GM12891 (cell line): Measurements from ENCODE around the gene ARHGEF7.

Experiments used
- DNase-seq: peaks from one replicate; pipeline ENCODE4 v3.0.0; 2011; ENCODE audit warnings: low spot score; ENCODE audit not compliant: insufficient read length
- FAIRE-seq: peaks from 2 replicates; lab custom pipeline; 2011; peaks lifted over from hg19 to GRCh38; lab: Jason Lieb, UNC
- PAX5 ChIP-seq: IDR thresholded peaks from 2 replicates; pipeline ENCODE4 v1.6.1; 2011; ENCODE audit warnings: low read length, moderate library complexity, mild to moderate bottlenecking; ENCODE audit not compliant: insufficient read depth, severe bottlenecking
- POLR2A ChIP-seq: IDR thresholded peaks from 2 replicates; pipeline ENCODE4 v1.6.1; 2011; ENCODE audit warnings: low read depth, low read length, control low read depth
- POLR2AphosphoS5 ChIP-seq: IDR thresholded peaks from 2 replicates; pipeline ENCODE4 v1.6.1; 2011; ENCODE audit warnings: low read depth, low read length, control low read depth
- POU2F2 ChIP-seq: IDR thresholded peaks from 2 replicates; pipeline ENCODE4 v1.6.1; 2011; ENCODE audit warnings: low read depth, mild to moderate bottlenecking, control low read depth, low read length, moderate library complexity
- SPI1 ChIP-seq: IDR thresholded peaks from 2 replicates; pipeline ENCODE4 v1.6.1; 2011; ENCODE audit warnings: low read depth, low read length, control low read depth
- TAF1 ChIP-seq: IDR thresholded peaks from 2 replicates; pipeline ENCODE4 v1.6.1; 2011; ENCODE audit warnings: low read depth, low read length, control low read depth

The ARHGEF7 gene

GRCh38 chr13:111153279-111153976, 38.3 kb downstream of the ARHGEF7 start:
- peak; percentile 93 for DNase-seq
- peak; percentile 94 for FAIRE-seq
- TF ChIP-seq POLR2AphosphoS5 = peak; percentile 81
- no peak; the same call in 1 of the 2 replicates for TF ChIP-seq POU2F2
- peak; percentile 80 for TF ChIP-seq POLR2A
- TF ChIP-seq PAX5 = no peak
- TF ChIP-seq TAF1 = peak; percentile 65
- TF ChIP-seq SPI1 = no peak

GRCh38 chr13:111153977-111154332, 38.8 kb downstream of the ARHGEF7 start:
- no peak for DNase-seq
- TF ChIP-seq POLR2A (no peak), POLR2AphosphoS5 (no peak)
- peak; percentile 80 for FAIRE-seq

- no peak for TF ChIP-seq POLR2A
- TF ChIP-seq SPI1 = no peak
- no peak for TF ChIP-seq POU2F2
- no peak for TF ChIP-seq PAX5
- TF ChIP-seq POLR2AphosphoS5 = no peak
- no peak for TF ChIP-seq TAF1
- FAIRE-seq = no peak
- DNase-seq = no peak
These were observed 41.3 kb downstream of the ARHGEF7 start for GRCh38 chr13:111156421-111156820.

GRCh38 chr13:111158136-111158805, 43.2 kb downstream of the ARHGEF7 start:
- peak; percentile 33 for FAIRE-seq
- TF ChIP-seq TAF1 (no peak), POLR2A (no peak), PAX5 (no peak), SPI1 (no peak), POLR2AphosphoS5 (no peak), POU2F2 (no peak)
- no peak for DNase-seq

GRCh38 chr13:111159362-111160320, 44.5 kb downstream of the ARHGEF7 start:
- peak; percentile 74 for FAIRE-seq
- TF ChIP-seq POLR2AphosphoS5 = no peak
- no peak for TF ChIP-seq PAX5
- no peak for TF ChIP-seq SPI1
- TF ChIP-seq POU2F2 = no peak
- TF ChIP-seq POLR2A = no peak
- no peak for TF ChIP-seq TAF1
- no peak for DNase-seq

- DNase-seq (no peak), FAIRE-seq (no peak)
- no peak for TF ChIP-seq POU2F2
- no peak for TF ChIP-seq POLR2AphosphoS5
- no peak for TF ChIP-seq PAX5
- TF ChIP-seq POLR2A = no peak
- TF ChIP-seq TAF1 = no peak
- no peak for TF ChIP-seq SPI1
These were observed 45.5 kb downstream of the ARHGEF7 start for GRCh38 chr13:111160648-111161047.

- FAIRE-seq (peak; percentile 57), DNase-seq (no peak)
- TF ChIP-seq SPI1 (peak; percentile 85), PAX5 (no peak)
These were observed 46.8 kb downstream of the ARHGEF7 start for GRCh38 chr13:111161601-111162600.

- TF ChIP-seq POLR2AphosphoS5 (no peak), PAX5 (peak; percentile 44)
- no peak for DNase-seq
- peak; percentile 85 for FAIRE-seq
These were observed 50.3 kb downstream of the ARHGEF7 start for GRCh38 chr13:111165241-111166010.
